IMR-90 (cell line): Measurements from ENCODE around the gene SPNS1. TPM values are rescaled to one million over a fixed set of nuclear protein-coding genes. Genes with fewer than 3 reads are reported as not detected.

ENCODE experiments used
- ATAC-seq: fragments of 200-7000 bp; cut with Tn5 transposase; 2 replicates; pipeline ENCODE4 v1.9.1; 2020; ENCODE audit warnings: low read depth, mild to moderate bottlenecking, moderate library complexity
- BruUV-seq: library from RNA; stranded (reverse); fragments of 400-500 nt; replicated peaks from 2 replicates; lab custom pipeline; 2021; lab: Mats Ljungman, UMichigan
- CTCF ChIA-PET: fragments of 300-600 bp; formaldehyde crosslinking; extraction: SDS; loops from one replicate; lab custom pipeline; 2021; ENCODE audit warnings: antibody characterized with exemption; lab: Yijun Ruan, JAX
- POLR2A ChIA-PET: fragments of 300-600 bp; sonication (Branson Sonifier 250); formaldehyde crosslinking; loops from one replicate; lab custom pipeline; 2022; ENCODE audit warnings: antibody characterized with exemption; ENCODE audit not compliant: unreplicated experiment; lab: Charles Lee
- DNase-seq: peaks from one replicate; pipeline ENCODE4 v3.0.0; 2013
- H2AFZ ChIP-seq: replicated peaks from 2 replicates; pipeline ENCODE3; 2013; ENCODE audit warnings: low read length, mild to moderate bottlenecking; ENCODE audit not compliant: poor library complexity
- H2AK5ac ChIP-seq: 2 replicates; pipeline ENCODE4 v1.6.1; 2013; ENCODE audit warnings: low read depth, low read length, inconsistent platforms
- H2AK9ac ChIP-seq: replicated peaks from 2 replicates; pipeline ENCODE3; 2013; ENCODE audit warnings: mild to moderate bottlenecking, low read depth, low read length, moderate library complexity; ENCODE audit not compliant: poor library complexity
- H2BK120ac ChIP-seq: 2 replicates; pipeline ENCODE4 v1.6.1; 2013; ENCODE audit warnings: low read depth, low read length, inconsistent platforms
- H2BK15ac ChIP-seq: 3 replicates; pipeline ENCODE4 v1.6.1; 2013; ENCODE audit warnings: low read depth, low read length, inconsistent platforms
- H2BK20ac ChIP-seq: 2 replicates; pipeline ENCODE4 v1.6.1; 2013; ENCODE audit warnings: low read depth, mild to moderate bottlenecking, inconsistent platforms, low read length, moderate library complexity
- H2BK5ac ChIP-seq: 2 replicates; pipeline ENCODE4 v1.6.1; 2013; ENCODE audit warnings: mild to moderate bottlenecking, low read depth, low read length, inconsistent platforms; ENCODE audit not compliant: poor library complexity, severe bottlenecking
- H3K14ac ChIP-seq: replicated peaks from 2 replicates; pipeline ENCODE4 v1.6.1; 2013; ENCODE audit warnings: low read depth, low read length, inconsistent platforms
- H3K18ac ChIP-seq: 2 replicates; pipeline ENCODE4 v1.6.1; 2013; ENCODE audit warnings: low read depth, low read length, control low read depth
- H3K23ac ChIP-seq: 2 replicates; pipeline ENCODE4 v1.6.1; 2013; ENCODE audit warnings: low read depth, low read length, inconsistent platforms
- H3K27ac ChIP-seq: 2 replicates; pipeline ENCODE4 v1.5.1; 2013; ENCODE audit warnings: mild to moderate bottlenecking, control low read depth, low read length; ENCODE audit not compliant: insufficient read depth
- H3K27me3 ChIP-seq: 2 replicates; pipeline ENCODE4 v1.6.1; 2013; ENCODE audit warnings: low read length; ENCODE audit not compliant: control insufficient read depth, insufficient read depth
- H3K36me3 ChIP-seq: 2 replicates; pipeline ENCODE4 v1.6.1; 2013; ENCODE audit warnings: low read length, mixed read lengths; ENCODE audit not compliant: control insufficient read depth, insufficient read depth
- H3K4ac ChIP-seq: 2 replicates; pipeline ENCODE4 v1.6.1; 2013; ENCODE audit warnings: low read depth, low read length, inconsistent platforms
- H3K4me1 ChIP-seq: 2 replicates; pipeline ENCODE4 v1.6.1; 2013; ENCODE audit warnings: low read length, mixed read lengths; ENCODE audit not compliant: control insufficient read depth, insufficient read depth
- H3K4me2 ChIP-seq: 2 replicates; pipeline ENCODE4 v1.6.1; 2013; ENCODE audit warnings: low read depth, mild to moderate bottlenecking, control low read depth, low read length, moderate library complexity
- H3K4me3 ChIP-seq: 2 replicates; pipeline ENCODE4 v1.5.1; 2013; ENCODE audit warnings: low read depth, mild to moderate bottlenecking, control low read depth, low read length, moderate library complexity; ENCODE audit not compliant: insufficient read depth
- H3K56ac ChIP-seq: 2 replicates; pipeline ENCODE4 v1.6.1; 2013; ENCODE audit warnings: low read length, inconsistent platforms; ENCODE audit not compliant: insufficient read depth; ENCODE audit errors: extremely low read depth
- H3K79me1 ChIP-seq, 2 experiments: 2 replicates each; pipeline ENCODE4 v1.6.1; 2013; ENCODE audit warnings: low read length in 2 of 2, inconsistent platforms in 1 of 2, low read depth in 1 of 2
- H3K9ac ChIP-seq: 2 replicates; pipeline ENCODE4 v1.6.1; 2013; ENCODE audit warnings: low read depth, low read length, control low read depth
- H3K9me1 ChIP-seq: 2 replicates; pipeline ENCODE4 v1.6.1; 2013; ENCODE audit warnings: low read length, inconsistent platforms; ENCODE audit not compliant: insufficient read depth
- H3K9me3 ChIP-seq: 2 replicates; pipeline ENCODE4 v1.6.1; 2013; ENCODE audit warnings: low read length; ENCODE audit not compliant: control insufficient read depth, insufficient read depth
- H4K20me1 ChIP-seq: 2 replicates; pipeline ENCODE4 v1.6.1; 2013; ENCODE audit warnings: low read length, inconsistent platforms; ENCODE audit not compliant: insufficient read depth
- H4K5ac ChIP-seq: 2 replicates; pipeline ENCODE4 v1.6.1; 2013; ENCODE audit warnings: mild to moderate bottlenecking, low read depth, low read length, control low read depth
- H4K8ac ChIP-seq, 2 experiments: 2 replicates each; pipeline ENCODE4 v1.6.1; 2013; ENCODE audit warnings: low read depth in 2 of 2, low read length in 2 of 2, control low read depth in 1 of 2, inconsistent platforms in 1 of 2
- H4K91ac ChIP-seq: 2 replicates; pipeline ENCODE4 v1.6.1; 2013; ENCODE audit warnings: low read depth, low read length, inconsistent platforms; ENCODE audit not compliant: insufficient read depth
- BHLHE40 ChIP-seq: fragments of 150-350 bp; IDR thresholded peaks from 2 replicates; pipeline ENCODE4 v1.6.1; 2016; ENCODE audit warnings: mild to moderate bottlenecking, low read depth, low read length
- CEBPB ChIP-seq: IDR thresholded peaks from 2 replicates; pipeline ENCODE4 v1.6.1; 2012; ENCODE audit warnings: low read depth, low read length, improper control_type of control experiment
- CHD1 ChIP-seq: IDR thresholded peaks from 2 replicates; pipeline ENCODE4 v1.6.1; 2012; ENCODE audit warnings: low read depth, low read length, improper control_type of control experiment
- MAFK ChIP-seq: IDR thresholded peaks from 2 replicates; pipeline ENCODE4 v1.6.1; 2012; ENCODE audit warnings: low read depth, low read length, improper control_type of control experiment
- MXI1 ChIP-seq: IDR thresholded peaks from 2 replicates; pipeline ENCODE4 v1.6.1; 2012; ENCODE audit warnings: low read depth, mild to moderate bottlenecking, low read length, moderate library complexity, borderline replicate concordance
- NFE2L2 ChIP-seq: fragments of 150-350 bp; IDR thresholded peaks from 2 replicates; pipeline ENCODE4 v1.6.1; 2016; ENCODE audit warnings: low read depth, mild to moderate bottlenecking, low read length
- POLR2A ChIP-seq: IDR thresholded peaks from 2 replicates; pipeline ENCODE4 v1.6.1; 2012; ENCODE audit warnings: mild to moderate bottlenecking, low read depth, low read length
- RAD21 ChIP-seq: IDR thresholded peaks from 2 replicates; pipeline ENCODE4 v1.6.1; 2012; ENCODE audit warnings: low read length, improper control_type of control experiment
- RCOR1 ChIP-seq: IDR thresholded peaks from 2 replicates; pipeline ENCODE4 v1.6.1; 2012; ENCODE audit warnings: mild to moderate bottlenecking, low read length, improper control_type of control experiment; ENCODE audit not compliant: insufficient replicate concordance
- SMC3 ChIP-seq: fragments of 150-350 bp; IDR thresholded peaks from 2 replicates; pipeline ENCODE4 v1.6.1; 2016; ENCODE audit warnings: low read depth, mild to moderate bottlenecking, antibody characterized with exemption, low read length, moderate library complexity
- WGBS, 2 experiments: methylation state at CpG; one replicate each; pipeline versions ENCODE4 v1.1.5 to v1.1.7; 2013; ENCODE audit warnings: missing lambda C conversion rate in 2 of 2; ENCODE audit not compliant: insufficient read length in 1 of 2; ENCODE audit errors: extremely low coverage in 2 of 2; 5-methylcytosine and 5-hydroxymethylcytosine counted together
- dilution Hi-C: fragments of 300-500 bp; cut with HindIII; formaldehyde crosslinking; loops from one replicate; pipeline ENCODE4 v1.14.3; 2018; ENCODE audit warnings: low sequenced_read_pairs; ENCODE audit not compliant: unreplicated experiment
- in situ Hi-C: fragments of 300-500 bp; cut with MboI; formaldehyde crosslinking; loops from 3 replicates; pipeline ENCODE4 v1.14.3; 2019; ENCODE audit warnings: low sequenced_read_pairs, inconsistent platforms, mixed read lengths
- intact Hi-C: fragments of 100-400 bp; cut with micrococcal nuclease; formaldehyde crosslinking; loops from 2 replicates; pipeline ENCODE4 v1.10.0; 2022
- polyA plus RNA-seq, 3 experiments: library from polyadenylated mRNA; depleted of rRNA; stranded (reverse); fragments of >200 nt; gene quantifications; 2 replicates each; pipeline ENCODE4 v1.2.3, GENCODE V29; 2012; ENCODE audit warnings: low replicate concordance in 1 of 3
- total RNA-seq: library from RNA; depleted of rRNA; stranded (reverse); fragments of >200 nt; gene quantifications from 2 replicates; pipeline ENCODE4 v1.2.3, GENCODE V29; 2012
- TF ChIP-seq, protein P1 (sequence below): fragments of 150-350 bp; IDR thresholded peaks from 2 replicates; pipeline ENCODE4 v1.6.1; 2016; ENCODE audit warnings: low read depth, mild to moderate bottlenecking, low read length, moderate library complexity, borderline replicate concordance
- TF ChIP-seq, protein P2 (sequence below): conservative IDR thresholded peaks from 2 replicates; pipeline ENCODE4 v1.5.1; 2012; ENCODE audit warnings: mild to moderate bottlenecking, low read depth, low read length, improper control_type of control experiment

The SPNS1 gene
- total and polyA plus RNA-seq, 2 of the 4 experiments (the other 2 are of a cell fraction): 4.7 to 37.3 TPM

DNA sequence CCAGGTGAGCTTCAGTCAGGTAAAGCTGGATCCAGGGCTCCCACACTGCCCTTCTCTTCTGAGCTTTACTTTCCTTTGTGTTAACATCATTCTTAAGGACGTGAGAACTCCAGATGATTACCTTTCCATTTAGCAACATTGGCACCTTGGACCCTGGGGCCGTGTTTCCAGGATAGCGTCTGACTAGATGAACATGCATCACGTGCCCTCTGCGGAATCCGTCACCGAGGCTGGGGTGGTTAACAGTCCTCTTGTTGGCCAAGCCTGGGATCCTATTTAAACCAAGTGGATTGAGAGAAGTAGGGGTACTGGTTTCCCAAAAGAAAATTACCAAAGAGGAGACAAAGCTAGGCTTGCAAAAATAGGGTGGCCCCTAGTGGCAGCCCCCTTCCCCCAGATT is 6.4 kb downstream of the SPNS1 start:
- peak overlapping the region; percentile 61 for H2AK9ac ChIP-seq
- peaks cover 4% of the 10 kb centered on the region; the same call in 1 of the 2 replicates for H3K9me1 ChIP-seq
- POLR2A ChIA-PET: no interaction called here
- no peak overlapping the region for H3K23ac ChIP-seq
- H3K27me3 ChIP-seq: no peaks in the 10 kb centered on the region
- H4K20me1 ChIP-seq: 0 out of 2 replicates have a peak, but pooled peaks cover 3% of the 10 kb centered on the region
- WGBS, 2 experiments: no CpG with 5 or more reads among the region's 7 CpGs
- ATAC-seq (no peak), DNase-seq (no peak)
- no peak overlapping the region for H4K8ac ChIP-seq
- TF ChIP-seq POLR2A: no peak
- no peak for TF ChIP-seq RCOR1
- TF ChIP-seq, protein P1, sequence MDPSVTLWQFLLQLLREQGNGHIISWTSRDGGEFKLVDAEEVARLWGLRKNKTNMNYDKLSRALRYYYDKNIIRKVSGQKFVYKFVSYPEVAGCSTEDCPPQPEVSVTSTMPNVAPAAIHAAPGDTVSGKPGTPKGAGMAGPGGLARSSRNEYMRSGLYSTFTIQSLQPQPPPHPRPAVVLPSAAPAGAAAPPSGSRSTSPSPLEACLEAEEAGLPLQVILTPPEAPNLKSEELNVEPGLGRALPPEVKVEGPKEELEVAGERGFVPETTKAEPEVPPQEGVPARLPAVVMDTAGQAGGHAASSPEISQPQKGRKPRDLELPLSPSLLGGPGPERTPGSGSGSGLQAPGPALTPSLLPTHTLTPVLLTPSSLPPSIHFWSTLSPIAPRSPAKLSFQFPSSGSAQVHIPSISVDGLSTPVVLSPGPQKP: no peak
- TF ChIP-seq MXI1: no peak
- TF ChIP-seq MAFK: no peak
- TF ChIP-seq NFE2L2: no peak
- no peak for TF ChIP-seq BHLHE40
- no peak for TF ChIP-seq RAD21
- no peak for TF ChIP-seq SMC3
- TF ChIP-seq, protein P2, sequence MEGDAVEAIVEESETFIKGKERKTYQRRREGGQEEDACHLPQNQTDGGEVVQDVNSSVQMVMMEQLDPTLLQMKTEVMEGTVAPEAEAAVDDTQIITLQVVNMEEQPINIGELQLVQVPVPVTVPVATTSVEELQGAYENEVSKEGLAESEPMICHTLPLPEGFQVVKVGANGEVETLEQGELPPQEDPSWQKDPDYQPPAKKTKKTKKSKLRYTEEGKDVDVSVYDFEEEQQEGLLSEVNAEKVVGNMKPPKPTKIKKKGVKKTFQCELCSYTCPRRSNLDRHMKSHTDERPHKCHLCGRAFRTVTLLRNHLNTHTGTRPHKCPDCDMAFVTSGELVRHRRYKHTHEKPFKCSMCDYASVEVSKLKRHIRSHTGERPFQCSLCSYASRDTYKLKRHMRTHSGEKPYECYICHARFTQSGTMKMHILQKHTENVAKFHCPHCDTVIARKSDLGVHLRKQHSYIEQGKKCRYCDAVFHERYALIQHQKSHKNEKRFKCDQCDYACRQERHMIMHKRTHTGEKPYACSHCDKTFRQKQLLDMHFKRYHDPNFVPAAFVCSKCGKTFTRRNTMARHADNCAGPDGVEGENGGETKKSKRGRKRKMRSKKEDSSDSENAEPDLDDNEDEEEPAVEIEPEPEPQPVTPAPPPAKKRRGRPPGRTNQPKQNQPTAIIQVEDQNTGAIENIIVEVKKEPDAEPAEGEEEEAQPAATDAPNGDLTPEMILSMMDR: no peak
- no peak for TF ChIP-seq CHD1
- no peak for TF ChIP-seq CEBPB
- H4K91ac ChIP-seq: no peak overlapping the region
- H2AFZ ChIP-seq: no peak overlapping the region
- H3K79me1 ChIP-seq: peaks cover 8 to 40% of the 10 kb centered on the region in 2 experiments
- H3K27ac ChIP-seq: no peak overlapping the region
- no peak overlapping the region for H3K14ac ChIP-seq
- intact Hi-C loops (no loop called here), in situ Hi-C loops (no loop called here), dilution Hi-C loops (no loop called here)
- H2AK5ac ChIP-seq: no peak overlapping the region
- H3K4me1 ChIP-seq: no peaks in the 10 kb centered on the region
- H3K9me3 ChIP-seq: no peaks in the 10 kb centered on the region; the same call in 1 of the 2 replicates
- H2BK15ac ChIP-seq: no peak overlapping the region
- no peak overlapping the region for H3K4ac ChIP-seq
- CTCF ChIA-PET: no interaction called here
- no peak overlapping the region for H3K18ac ChIP-seq
- no peak overlapping the region for H3K4me2 ChIP-seq
- peaks cover 58% of the 10 kb centered on the region for H3K36me3 ChIP-seq
- H3K4me3 ChIP-seq: no peak overlapping the region
- no TSS peak for BruUV-seq
- no peak overlapping the region for H2BK120ac ChIP-seq
- no peak overlapping the region for H4K5ac ChIP-seq
- no peak overlapping the region for H2BK20ac ChIP-seq
- no peak overlapping the region for H3K56ac ChIP-seq
- no peak overlapping the region for H2BK5ac ChIP-seq
- H3K9ac ChIP-seq: no peak overlapping the region
